ENCODE measurements around the gene CFAP99. TPM values are rescaled to one million over a fixed set of nuclear protein-coding genes. Genes with fewer than 3 reads are reported as not detected.
A peak's percentile ranks its signal among the peaks of the same experiment; 100 is the strongest.

CFAP99 gene
- total RNA-seq, 4 donors from 2014 or later: 0.32 to 0.60 TPM; not detected in 2

DNA sequence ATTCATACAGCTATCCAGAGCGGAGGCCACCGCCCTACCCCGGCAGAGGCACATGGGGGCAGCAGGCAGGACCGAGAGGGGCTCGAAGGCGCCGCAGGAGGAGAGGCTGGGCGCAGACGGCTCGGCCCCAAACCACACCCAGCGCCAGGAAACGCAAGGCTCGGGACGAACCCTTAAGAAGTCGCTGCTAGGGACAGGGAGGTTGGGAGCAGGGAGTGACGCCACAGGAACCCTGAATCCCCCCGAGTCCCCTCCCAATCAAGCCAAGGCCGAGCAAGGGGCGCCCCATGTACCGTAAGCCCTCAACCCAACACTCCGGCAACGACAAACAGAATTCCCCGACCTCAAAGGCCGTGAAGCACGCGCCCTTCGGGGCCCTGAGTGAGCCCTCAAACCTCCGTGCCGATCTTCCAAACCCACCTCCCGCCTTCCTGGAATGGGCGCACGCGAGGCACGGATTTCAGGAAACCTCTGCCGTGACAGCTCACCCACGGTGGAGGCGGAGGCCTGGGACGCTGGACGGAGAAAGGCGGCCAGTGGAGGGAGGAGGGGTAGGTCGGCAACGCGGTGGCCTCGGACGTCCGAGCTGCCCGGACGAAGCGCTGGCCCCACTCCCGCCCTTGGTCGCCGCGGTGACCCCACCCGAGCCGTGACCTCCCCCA is 2.1 kb upstream of the CFAP99 start:
- ATAC-seq (ENCODE audit: low FRiP score): no peak
- DNase-seq (ENCODE audit: low spot score): no peak
- TF ChIP-seq, protein P1, sequence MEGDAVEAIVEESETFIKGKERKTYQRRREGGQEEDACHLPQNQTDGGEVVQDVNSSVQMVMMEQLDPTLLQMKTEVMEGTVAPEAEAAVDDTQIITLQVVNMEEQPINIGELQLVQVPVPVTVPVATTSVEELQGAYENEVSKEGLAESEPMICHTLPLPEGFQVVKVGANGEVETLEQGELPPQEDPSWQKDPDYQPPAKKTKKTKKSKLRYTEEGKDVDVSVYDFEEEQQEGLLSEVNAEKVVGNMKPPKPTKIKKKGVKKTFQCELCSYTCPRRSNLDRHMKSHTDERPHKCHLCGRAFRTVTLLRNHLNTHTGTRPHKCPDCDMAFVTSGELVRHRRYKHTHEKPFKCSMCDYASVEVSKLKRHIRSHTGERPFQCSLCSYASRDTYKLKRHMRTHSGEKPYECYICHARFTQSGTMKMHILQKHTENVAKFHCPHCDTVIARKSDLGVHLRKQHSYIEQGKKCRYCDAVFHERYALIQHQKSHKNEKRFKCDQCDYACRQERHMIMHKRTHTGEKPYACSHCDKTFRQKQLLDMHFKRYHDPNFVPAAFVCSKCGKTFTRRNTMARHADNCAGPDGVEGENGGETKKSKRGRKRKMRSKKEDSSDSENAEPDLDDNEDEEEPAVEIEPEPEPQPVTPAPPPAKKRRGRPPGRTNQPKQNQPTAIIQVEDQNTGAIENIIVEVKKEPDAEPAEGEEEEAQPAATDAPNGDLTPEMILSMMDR (IDR thresholded peaks at IDR 0.05): no peak

DNA sequence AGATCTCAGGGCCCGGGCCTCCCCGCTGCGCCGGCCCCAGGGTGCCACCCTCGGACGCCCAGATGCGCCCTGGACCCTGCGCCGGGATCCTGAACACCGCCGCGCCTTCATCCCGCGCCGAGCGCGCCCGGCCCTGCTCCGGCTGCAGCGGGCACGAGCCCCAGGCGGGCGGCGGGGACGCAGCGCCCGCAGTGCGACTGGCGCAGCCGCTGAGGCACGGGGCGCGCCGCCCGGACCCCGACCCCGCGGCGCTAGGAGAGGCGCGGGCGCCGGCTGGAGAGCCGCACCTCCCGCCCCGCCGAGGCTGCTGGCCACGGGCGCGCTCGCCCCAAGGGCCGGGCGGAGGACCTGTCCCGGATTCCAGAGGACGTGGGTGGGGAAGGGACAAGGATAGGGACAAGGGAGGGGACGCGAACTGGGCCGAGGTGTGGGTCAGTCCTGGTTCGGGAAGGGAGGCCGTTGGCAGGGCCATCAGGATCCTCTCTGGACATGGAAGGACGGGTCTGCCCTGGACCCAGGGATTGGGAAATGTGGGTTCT is 1.5 kb upstream of the CFAP99 start:
- ATAC-seq (ENCODE audit: low FRiP score): no peak
- TF ChIP-seq, protein P1 (IDR thresholded peaks at IDR 0.05): no peak
- no peak for DNase-seq (ENCODE audit: low spot score)

DNA sequence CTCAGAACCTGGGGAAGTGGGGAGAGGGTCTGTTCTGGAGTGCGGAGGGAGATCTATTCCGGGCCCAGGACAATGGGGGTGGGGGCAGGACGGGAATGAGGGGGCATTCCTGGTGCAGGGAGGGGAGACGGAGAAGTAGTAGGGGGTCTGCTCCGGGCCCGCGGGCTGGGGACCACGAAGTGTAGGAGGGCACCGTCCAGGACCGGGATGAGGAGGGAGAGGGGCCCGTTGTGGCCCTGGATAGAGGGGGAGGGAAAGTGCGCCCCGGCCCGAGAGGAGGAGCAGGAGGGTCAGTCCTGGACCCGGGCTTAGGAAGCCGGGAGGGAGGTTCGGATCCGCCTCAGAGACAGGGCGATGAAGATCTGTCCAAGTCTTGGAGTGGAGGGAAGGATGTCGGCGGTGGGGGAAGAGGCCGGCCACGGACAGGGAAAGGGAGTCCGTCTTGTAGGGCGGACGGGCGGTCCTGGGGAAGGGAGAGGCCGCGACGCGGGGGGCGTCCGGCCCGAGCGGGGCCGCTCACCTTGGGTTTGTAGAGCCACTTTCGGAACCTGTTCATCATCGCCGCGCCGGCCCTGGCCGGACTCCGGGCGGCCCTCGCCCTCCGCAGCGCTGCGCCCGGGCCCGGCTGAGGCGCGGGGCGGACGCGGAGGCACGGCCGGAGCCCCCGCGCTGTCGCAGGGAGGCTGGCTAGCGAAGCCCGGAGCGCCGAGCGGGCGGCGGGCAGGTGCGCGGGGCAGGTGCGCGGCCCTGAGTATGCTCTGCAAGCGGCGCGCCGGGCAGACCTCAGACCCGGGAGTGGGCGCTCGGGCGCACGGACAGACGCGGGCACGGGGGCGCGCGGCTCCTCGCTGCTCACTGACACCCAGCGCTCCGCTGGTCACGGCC is 748 bp upstream of the CFAP99 start, which contains the start of gene ZFYVE28:
Gene ZFYVE28, minus strand, starts transcription at position 881 of the 885 bp plus-strand sequence. Its CDS starts 322 bp downstream, at position 559.
- ATAC-seq (ENCODE audit: low FRiP score) (peak; percentile 0), DNase-seq (ENCODE audit: low spot score) (no peak)
- TF ChIP-seq, protein P1 (IDR thresholded peaks at IDR 0.05): no peak

DNA sequence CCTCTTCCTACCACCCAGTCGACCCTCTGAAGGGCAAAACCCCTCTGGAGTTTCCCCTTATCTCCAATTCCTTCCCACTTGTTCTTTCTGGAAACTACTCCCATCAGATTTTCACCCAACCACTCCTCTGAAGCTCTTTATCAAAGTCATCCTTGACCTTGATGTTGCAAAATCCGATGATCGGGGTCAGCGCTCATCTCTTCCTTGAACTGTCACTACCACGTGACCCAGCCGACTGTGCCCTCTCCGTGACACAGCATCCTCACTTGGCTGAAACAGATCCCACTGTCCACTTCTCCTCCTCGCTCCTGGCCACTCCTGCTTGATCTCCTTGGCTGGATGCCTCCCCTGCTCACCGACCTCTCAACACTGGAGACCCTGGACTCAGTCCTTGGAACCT is 1.1 kb downstream of the CFAP99 start:
- DNase-seq (ENCODE audit: low spot score) (no peak), ATAC-seq (ENCODE audit: low FRiP score) (no peak)
- TF ChIP-seq, protein P1 (IDR thresholded peaks at IDR 0.05): no peak

DNA sequence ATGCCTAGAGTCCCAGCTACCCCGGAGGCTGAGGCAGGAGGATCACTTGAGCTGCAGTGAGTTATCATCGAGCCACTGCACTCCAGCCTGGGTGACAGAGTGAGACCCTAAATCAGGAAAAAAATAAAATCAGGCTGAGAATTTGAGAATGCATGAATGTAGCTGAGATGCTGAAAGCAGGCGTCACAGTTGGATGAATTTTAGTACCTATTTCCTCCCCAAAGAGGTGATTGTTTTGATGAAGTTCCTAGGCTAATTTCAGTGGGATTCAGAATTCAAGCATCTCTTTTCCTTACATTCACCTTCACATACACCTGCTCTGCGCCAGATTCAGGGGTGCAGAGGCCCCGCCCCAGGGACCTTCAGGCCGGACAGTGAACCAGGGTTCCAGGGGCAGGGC is 3.2 kb downstream of the CFAP99 start:
- TF ChIP-seq, protein P1 (IDR thresholded peaks at IDR 0.05): no peak
- ATAC-seq (ENCODE audit: low FRiP score) (no peak), DNase-seq (ENCODE audit: low spot score) (no peak)

DNA sequence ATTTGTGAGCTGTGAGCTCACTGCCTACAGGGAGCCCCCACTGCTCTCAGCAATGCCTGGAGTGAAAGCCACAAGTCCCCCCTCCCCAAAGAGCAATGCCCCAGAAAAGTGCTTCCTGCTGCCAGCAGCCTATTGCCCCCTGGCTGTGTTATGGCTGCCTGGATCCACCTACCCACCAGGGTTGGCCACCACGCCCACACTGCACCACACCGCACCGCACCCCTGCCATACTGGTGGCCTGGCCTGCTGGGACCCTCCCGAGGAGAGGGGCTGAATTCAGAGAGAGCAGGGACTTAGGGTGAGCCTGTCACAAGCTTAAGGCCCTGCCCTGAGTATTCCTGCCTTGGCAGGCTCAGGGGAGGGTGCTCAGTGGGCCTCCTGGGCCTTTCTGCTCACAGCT is 4.3 kb downstream of the CFAP99 start:
- TF ChIP-seq, protein P1 (IDR thresholded peaks at IDR 0.05): no peak
- no peak for DNase-seq (ENCODE audit: low spot score)
- no peak for ATAC-seq (ENCODE audit: low FRiP score)
